K562 (cell line): ENCODE results near the gene DMD. TPM values are rescaled to one million over a fixed set of nuclear protein-coding genes. Genes with fewer than 3 reads are reported as not detected.

Source experiments
- ATAC-seq: fragments of 200-7000 bp; cut with Tn5 transposase; 3 replicates; pipeline ENCODE4 v1.9.1; 2020; ENCODE audit warnings: moderate library complexity
- BruUV-seq: library from RNA; stranded (reverse); fragments of 400-500 nt; replicated peaks from 2 replicates; lab custom pipeline; 2021; lab: Mats Ljungman, UMichigan
- CTCF ChIA-PET: fragments of 300-600 bp; formaldehyde crosslinking; extraction: SDS; loops from one replicate; lab custom pipeline; 2021; ENCODE audit warnings: low intra/inter-chr PET ratio; lab: Yijun Ruan, JAX
- POLR2A ChIA-PET: fragments of 300-600, 350-650 bp; sonication (Branson Sonifier 250); formaldehyde crosslinking; extraction: SDS; loops from one replicate; lab custom pipeline; 2021; ENCODE audit warnings: antibody characterized with exemption, inconsistent platforms; lab: Yijun Ruan, JAX
- DNase-seq, 4 experiments: peaks; one replicate each; pipeline versions ENCODE4 v3.0.0 to v3.0.0-alpha.2; 2011 to 2018; ENCODE audit warnings: low spot score in 3 of 4, mixed read lengths in 3 of 4; ENCODE audit errors: extremely low read depth in 1 of 4
- FAIRE-seq: peaks from 2 replicates; lab custom pipeline; 2011; peaks lifted over from hg19 to GRCh38; lab: Jason Lieb, UNC
- H2AFZ ChIP-seq: 2 replicates; pipeline ENCODE4 v1.6.0; 2011; ENCODE audit warnings: low read depth, low read length, control low read depth, inconsistent platforms
- H3K27ac ChIP-seq: fragments of 200-600 bp; 3 replicates; pipeline ENCODE4 v1.8.0; 2011; ENCODE audit warnings: low read depth, mild to moderate bottlenecking, control low read depth, inconsistent platforms, low read length, moderate library complexity, mixed read lengths; ENCODE audit errors: extremely low read depth
- H3K27me3 ChIP-seq, 2 experiments: fragments of 300-600 bp in 1 of 2; 2 replicates in 1 of 2; 3 replicates in 1 of 2; pipeline versions ENCODE4 v1.6.0 to v1.8.0; 2011; ENCODE audit warnings: inconsistent platforms in 2 of 2, low read length in 2 of 2, mild to moderate bottlenecking in 1 of 2, mixed read lengths in 1 of 2, moderate library complexity in 1 of 2; ENCODE audit not compliant: control insufficient read depth in 2 of 2, insufficient read depth in 2 of 2
- H3K36me3 ChIP-seq: fragments of 300-600 bp; 3 replicates; pipeline ENCODE4 v1.8.0; 2011; ENCODE audit warnings: mild to moderate bottlenecking, low read length, inconsistent platforms; ENCODE audit not compliant: control insufficient read depth, insufficient read depth
- H3K4me1 ChIP-seq, 2 experiments: fragments of 200-600 bp in 1 of 2; replicated peaks in 1 of 2; 2 replicates in 1 of 2; 3 replicates in 1 of 2; pipeline versions ENCODE4 v1.5.1 to v1.8.0; 2011; ENCODE audit warnings: inconsistent platforms in 2 of 2, low read length in 2 of 2, mild to moderate bottlenecking in 1 of 2, mixed read lengths in 1 of 2, moderate library complexity in 1 of 2; ENCODE audit not compliant: control insufficient read depth in 2 of 2, insufficient read depth in 2 of 2
- H3K4me2 ChIP-seq: 2 replicates; pipeline ENCODE4 v1.6.1; 2011; ENCODE audit warnings: low read length, control low read depth, inconsistent platforms, mixed read lengths; ENCODE audit not compliant: insufficient read depth
- H3K4me3 ChIP-seq: fragments of 200-600 bp; sonication (generic), shearing (Covaris generic); 2 replicates; pipeline ENCODE4 v1.5.1; 2016; ENCODE audit warnings: control low read depth, inconsistent platforms
- H3K79me2 ChIP-seq: fragments of 200-600 bp; 3 replicates; pipeline ENCODE4 v1.8.0; 2011; ENCODE audit warnings: low read length, inconsistent platforms; ENCODE audit not compliant: control insufficient read depth, insufficient read depth
- H3K9ac ChIP-seq, 2 experiments: 2 replicates each; pipeline versions ENCODE4 v1.6.0 to v1.6.1; 2011; ENCODE audit warnings: low read depth in 2 of 2, low read length in 2 of 2, control low read depth in 1 of 2, inconsistent platforms in 1 of 2, mild to moderate bottlenecking in 1 of 2, mixed read lengths in 1 of 2; ENCODE audit not compliant: insufficient read depth in 1 of 2
- H3K9me1 ChIP-seq: one replicate; pipeline ENCODE4 v1.6.0; 2011; ENCODE audit warnings: inconsistent platforms, mild to moderate bottlenecking, low read length, moderate library complexity; ENCODE audit not compliant: control insufficient read depth, insufficient read depth
- H3K9me3 ChIP-seq: replicated peaks from 2 replicates; pipeline ENCODE4 v1.5.1; 2011; ENCODE audit warnings: low read depth, low read length, inconsistent platforms; ENCODE audit not compliant: control insufficient read depth, insufficient read depth
- H4K20me1 ChIP-seq: replicated peaks from 2 replicates; pipeline ENCODE4 v1.6.1; 2011; ENCODE audit warnings: low read length, inconsistent platforms, mixed read lengths; ENCODE audit not compliant: control insufficient read depth, insufficient read depth
- CBX8 ChIP-seq: fragments of 200-600 bp; sonication (generic); IDR thresholded peaks from 2 replicates; pipeline ENCODE4 v1.6.1; 2012; ENCODE audit warnings: borderline replicate concordance, mixed run types, low read depth, mild to moderate bottlenecking, moderate library complexity, mixed read lengths, low read length, control low read depth, inconsistent platforms; ENCODE audit not compliant: poor library complexity, severe bottlenecking; ENCODE audit errors: extremely low read depth
- CGGBP1 ChIP-seq: fragments of 250-450 bp; sonication (Bioruptor Pico); IDR thresholded peaks from 2 replicates; pipeline ENCODE4 v1.9.0; 2021; ENCODE audit warnings: mild to moderate bottlenecking
- CHAMP1 ChIP-seq: fragments of 450-650 bp; IDR thresholded peaks from 2 replicates; pipeline ENCODE4 v1.6.1; 2016; ENCODE audit warnings: mild to moderate bottlenecking
- E2F6 ChIP-seq, 2 experiments: IDR thresholded peaks; 2 replicates each; pipeline ENCODE4 v1.6.1; 2011; ENCODE audit warnings: borderline replicate concordance in 1 of 2, control low read depth in 1 of 2, low read depth in 1 of 2, low read length in 1 of 2, mild to moderate bottlenecking in 1 of 2, mixed read lengths in 1 of 2, moderate library complexity in 1 of 2; ENCODE audit not compliant: insufficient read depth in 1 of 2, insufficient read length in 1 of 2, poor library complexity in 1 of 2, severe bottlenecking in 1 of 2; ENCODE audit errors: extremely low read depth in 1 of 2
- EP400 ChIP-seq: fragments of 450-650 bp; IDR thresholded peaks from 2 replicates; pipeline ENCODE4 v1.6.1; 2017; ENCODE audit warnings: antibody characterized with exemption, mild to moderate bottlenecking, moderate library complexity
- ETV1 ChIP-seq: fragments of 450-650 bp; conservative IDR thresholded peaks from 2 replicates; pipeline ENCODE4 v1.6.1; 2016; ENCODE audit warnings: missing genetic modification characterization, control low read depth, low read depth, missing compliant biosample characterization
- IRF1 ChIP-seq: sonication (generic); formaldehyde crosslinking; IDR thresholded peaks from 2 replicates; pipeline ENCODE4 v1.8.0; 2022; ENCODE audit warnings: missing genetic modification reagents, mild to moderate bottlenecking, borderline replicate concordance
- KLF1 ChIP-seq: fragments of 450-650 bp; IDR thresholded peaks from 2 replicates; pipeline ENCODE4 v1.6.1; 2016; ENCODE audit warnings: missing genetic modification characterization, missing compliant biosample characterization
- MAFG ChIP-seq: fragments of 450-650 bp; conservative IDR thresholded peaks from 2 replicates; pipeline ENCODE4 v1.6.1; 2016; ENCODE audit warnings: missing genetic modification characterization, missing compliant biosample characterization
- MBD1 ChIP-seq: fragments of 250-450 bp; sonication (Bioruptor Pico); IDR thresholded peaks from 2 replicates; pipeline ENCODE4 v1.8.0; 2022; ENCODE audit warnings: inconsistent platforms
- SIX5 ChIP-seq, 2 experiments: IDR thresholded peaks; 2 replicates each; pipeline ENCODE4 v1.6.1; 2011; ENCODE audit warnings: low read length in 2 of 2, borderline replicate concordance in 1 of 2, low read depth in 1 of 2, mild to moderate bottlenecking in 1 of 2, moderate library complexity in 1 of 2; ENCODE audit not compliant: insufficient read depth in 1 of 2
- TEAD4 ChIP-seq, 2 experiments: sonication (generic) in 1 of 2; formaldehyde crosslinking in 1 of 2; IDR thresholded peaks; 2 replicates each; pipeline versions ENCODE4 v1.6.1 to v1.8.0; 2012 to 2022; ENCODE audit warnings: borderline replicate concordance in 1 of 2, inconsistent platforms in 1 of 2, low read length in 1 of 2, mild to moderate bottlenecking in 1 of 2, missing genetic modification reagents in 1 of 2
- ZNF224 ChIP-seq: sonication (generic); formaldehyde crosslinking; IDR thresholded peaks from 2 replicates; pipeline ENCODE4 v1.8.0; 2022; ENCODE audit warnings: mild to moderate bottlenecking, missing genetic modification reagents
- ZNF695 ChIP-seq: fragments of 450-650 bp; formaldehyde crosslinking; IDR thresholded peaks from 2 replicates; pipeline ENCODE4 v1.4.0; 2020; ENCODE audit warnings: mild to moderate bottlenecking, moderate library complexity
- ZSCAN32 ChIP-seq: fragments of 450-650 bp; formaldehyde crosslinking; IDR thresholded peaks from 2 replicates; pipeline ENCODE4 v1.4.0; 2020; ENCODE audit warnings: mild to moderate bottlenecking, moderate library complexity
- WGBS: fragments of 100-300 bp; shearing (Covaris generic); methylation state at CpG from one replicate; pipeline ENCODE4 v1.1.6; 2016; ENCODE audit warnings: low coverage, mixed read lengths; ENCODE audit not compliant: insufficient coverage; ENCODE audit errors: missing lambda C conversion rate; 5-methylcytosine and 5-hydroxymethylcytosine counted together
- in situ Hi-C: fragments of 300-500 bp; cut with MboI; formaldehyde crosslinking; loops from 4 replicates; pipeline ENCODE4 v1.15.0; 2018; ENCODE audit warnings: inconsistent platforms, mixed read lengths
- intact Hi-C: fragments of 100-400 bp; cut with micrococcal nuclease; formaldehyde crosslinking; loops from 2 replicates; pipeline ENCODE4 v1.14.2; 2022
- polyA plus RNA-seq, 8 experiments: library from polyadenylated mRNA; depleted of rRNA in 4 of 8; stranded (reverse) in 5 of 8; unstranded in 3 of 8; fragments of >200 nt; fragmentation: Nextera tagmentation in 2 of 8; fragmentation: Illumina TruSeq in 1 of 8; extraction: Ambion mirVana in 2 of 8; extraction: Trizol in 1 of 8; gene quantifications; 2 replicates each; pipeline versions ENCODE4 v1.2.1 to v1.2.3, GENCODE V29; 2011 to 2014; ENCODE audit warnings: inconsistent platforms in 1 of 8, missing spikeins in 1 of 8
- total RNA-seq, 7 experiments: library from RNA; depleted of rRNA in 6 of 7; stranded (reverse); fragments of >200 nt in 6 of 7; fragmentation: Illumina TruSeq in 2 of 7; extraction: Trizol in 2 of 7; gene quantifications; 2 replicates each; pipeline versions ENCODE4 v1.2.1 to v1.2.3, GENCODE V29; 2011 to 2021; ENCODE audit warnings: low replicate concordance in 1 of 7

The DMD gene
- total and polyA plus RNA-seq, 9 of the 15 experiments (the other 6 are each of a cell fraction or from before 2014, with no cell fraction given): 3.8 to 20.4 (median 11.4) TPM

GRCh38 chrX:33252306-33252825, 41.0 kb upstream of the DMD start:
- Histone ChIP-seq H3K4me3 (no peak overlapping the region), H3K4me2 (no peak overlapping the region), H3K27ac (no peak overlapping the region), H3K9ac (no peak overlapping the region), H3K4me1 (no peaks in the 10 kb centered on the region), H3K9me3 (no peaks in the 10 kb centered on the region), H2AFZ (no peak overlapping the region), H4K20me1 (no peaks in the 10 kb centered on the region), H3K9me1 (no peaks in the 10 kb centered on the region), H3K36me3 (no peaks in the 10 kb centered on the region), H3K27me3 (no peaks in the 10 kb centered on the region), H3K79me2 (no peaks in the 10 kb centered on the region)
- ChIA-PET CTCF (no interaction called here), POLR2A (no interaction called here)
- WGBS: 0% methylated on average over 1 of the region's 1 CpG
- ATAC-seq (no peak), DNase-seq (no peak), FAIRE-seq (no peak)
- in situ Hi-C loops: no loop called here
- intact Hi-C loops: no loop called here
- BruUV-seq: no TSS peak
- no peak for TF ChIP-seq CGGBP1
- TF ChIP-seq IRF1 (CRISPR knock-in tag): no peak
- TF ChIP-seq TEAD4 (IDR thresholded peaks at IDR 0.05; ENCODE audit: low read length): no peak
- TF ChIP-seq TEAD4 (CRISPR knock-in tag; IDR thresholded peaks at IDR 0.05; ENCODE audit: borderline replicate concordance): no peak
- no peak for TF ChIP-seq E2F6 (IDR thresholded peaks at IDR 0.05; ENCODE audit: borderline replicate concordance in 1 of 2, extremely low read depth in 1 of 2, insufficient read depth in 1 of 2, insufficient read length in 1 of 2, low read depth in 1 of 2, low read length in 1 of 2, poor library complexity in 1 of 2, severe bottlenecking in 1 of 2)
- TF ChIP-seq CBX8: no peak
- TF ChIP-seq KLF1 (tag): no peak
- no peak for TF ChIP-seq ZNF695 (CRISPR knock-in tag)
- no peak for TF ChIP-seq ZNF224
- TF ChIP-seq EP400: no peak
- no peak for TF ChIP-seq ETV1 (tag)
- TF ChIP-seq MAFG (tag): no peak
- no peak for TF ChIP-seq CHAMP1
- TF ChIP-seq ZSCAN32 (CRISPR knock-in tag): no peak
- no peak for TF ChIP-seq MBD1
- no peak for TF ChIP-seq SIX5 (IDR thresholded peaks at IDR 0.05; ENCODE audit: borderline replicate concordance in 1 of 2, insufficient read depth in 1 of 2, low read depth in 1 of 2, low read length in 2 of 2)
